Activated T-cell treated with anti-CD3 and anti-CD28 coated beads for 4 hours (primary cell): Measurements from ENCODE around the gene CCDC71.
A peak's percentile ranks its signal among the peaks of the same experiment; 100 is the strongest.

Experiments used
- DNase-seq: peaks from one replicate; pipeline ENCODE4 v3.0.0-alpha.2; 2020

Gene CCDC71

DNA sequence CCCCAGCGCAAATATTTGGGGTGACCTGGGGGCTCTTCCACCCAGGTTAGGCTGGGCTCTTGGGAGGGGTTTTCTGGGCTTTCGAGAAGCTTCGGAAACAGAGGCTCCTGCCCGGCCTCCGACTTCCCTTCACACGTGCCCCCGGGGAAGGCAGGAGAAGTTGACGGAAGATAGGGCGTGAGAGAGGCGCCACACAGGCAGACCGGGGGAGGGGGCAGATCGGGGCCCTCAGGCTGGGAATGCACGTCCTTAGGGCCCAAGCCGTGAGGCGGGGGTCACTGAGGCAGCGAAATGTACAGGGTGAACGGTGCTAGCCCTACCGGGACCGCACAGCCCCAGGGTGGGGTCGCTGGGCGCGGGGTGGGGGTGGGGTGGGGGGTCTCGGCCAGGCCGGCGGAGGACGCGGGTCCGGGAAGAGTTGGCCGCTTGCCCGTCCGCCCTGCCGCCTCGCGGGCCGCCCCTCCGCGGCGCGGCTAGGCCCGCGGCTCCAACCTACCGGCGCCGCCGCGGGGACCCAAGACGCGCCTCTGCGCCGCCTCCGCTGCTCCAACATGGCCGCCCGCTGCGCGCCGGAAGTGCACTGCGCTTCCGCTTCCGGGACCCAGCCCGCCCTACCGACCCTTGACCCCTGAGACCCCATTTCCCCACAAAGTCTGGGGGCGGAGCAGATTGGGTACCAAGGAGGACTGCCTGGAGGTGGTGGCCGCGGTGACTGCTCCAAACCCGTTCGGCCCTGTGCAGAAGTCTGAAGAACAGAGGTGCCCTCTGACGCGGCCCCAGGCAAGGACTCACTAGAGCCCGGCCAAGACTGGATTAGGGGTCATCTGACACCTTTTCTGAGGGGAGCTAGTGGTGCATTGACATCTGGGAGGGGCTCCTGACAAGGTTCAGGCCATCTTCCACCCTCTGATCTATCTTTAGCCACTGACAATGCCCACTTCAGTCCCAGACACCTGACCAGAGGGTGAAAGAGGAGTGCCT is at the start of gene CCDC71:
Gene CCDC71, minus strand, starts transcription at position 561 of the 981 bp plus-strand sequence. CDS start 2,123 bp downstream, outside the sequence.
- DNase-seq = peak; percentile 67

DNA sequence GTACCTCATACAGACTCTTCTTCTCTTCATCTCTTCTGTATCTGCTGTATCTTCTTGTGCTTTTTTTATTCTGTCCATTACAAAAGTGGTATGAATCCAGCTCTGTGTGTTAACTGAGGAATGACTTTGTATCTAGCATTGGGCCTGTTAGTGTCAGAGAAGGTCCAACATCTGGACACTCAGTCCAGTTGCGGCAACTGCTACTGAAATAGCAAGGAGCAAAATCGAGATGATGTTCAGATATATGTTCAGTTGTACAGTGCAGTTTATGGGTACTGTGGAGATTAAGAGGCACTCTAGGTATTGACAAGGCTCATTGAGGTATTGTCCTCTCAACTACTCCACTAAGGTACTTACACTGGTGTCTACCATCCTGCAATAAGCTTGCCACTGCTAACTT is 47.9 kb upstream of the CCDC71 start:
- no peak for DNase-seq

DNA sequence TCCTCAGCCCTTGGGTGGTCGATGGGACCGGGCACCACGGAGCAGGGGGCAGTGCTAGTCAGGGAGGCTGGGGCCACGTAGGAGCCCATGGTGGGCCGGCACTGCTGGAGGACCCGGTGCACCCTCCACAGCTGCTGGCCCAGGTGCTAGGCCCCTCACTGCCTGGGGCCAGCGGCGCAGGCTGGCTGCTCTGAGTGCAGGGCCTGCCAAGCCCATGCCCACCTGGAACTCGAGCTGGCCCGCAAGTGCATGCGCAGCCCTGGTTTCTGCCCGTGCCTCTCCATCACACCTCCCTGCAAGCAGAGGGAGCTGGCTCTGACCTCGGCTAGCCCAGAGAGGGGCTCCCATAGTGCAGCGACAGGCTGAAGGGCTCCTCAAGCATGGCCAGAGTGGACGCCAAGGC is 47.4 kb upstream of the CCDC71 start:
- DNase-seq = no peak

DNA sequence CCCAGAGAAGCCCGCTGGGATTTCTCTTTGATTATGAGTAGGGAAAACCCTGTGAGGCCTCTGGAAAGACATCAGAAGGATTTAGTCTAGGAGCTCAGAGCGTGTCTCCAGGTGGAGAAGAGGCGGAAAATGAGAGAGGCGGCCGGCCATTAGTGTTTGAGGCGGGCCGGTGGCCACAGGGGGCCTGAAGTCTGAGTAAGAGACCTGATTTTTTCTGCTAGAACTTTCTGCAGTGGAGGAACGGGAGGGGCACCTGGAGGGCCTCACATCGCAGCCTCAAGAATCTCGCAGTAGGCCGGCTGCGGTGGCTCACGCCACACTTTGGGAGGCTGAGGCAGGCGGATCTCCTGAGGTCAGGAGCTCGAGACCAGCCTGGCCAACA is 33.8 kb upstream of the CCDC71 start:
- no peak for DNase-seq

DNA sequence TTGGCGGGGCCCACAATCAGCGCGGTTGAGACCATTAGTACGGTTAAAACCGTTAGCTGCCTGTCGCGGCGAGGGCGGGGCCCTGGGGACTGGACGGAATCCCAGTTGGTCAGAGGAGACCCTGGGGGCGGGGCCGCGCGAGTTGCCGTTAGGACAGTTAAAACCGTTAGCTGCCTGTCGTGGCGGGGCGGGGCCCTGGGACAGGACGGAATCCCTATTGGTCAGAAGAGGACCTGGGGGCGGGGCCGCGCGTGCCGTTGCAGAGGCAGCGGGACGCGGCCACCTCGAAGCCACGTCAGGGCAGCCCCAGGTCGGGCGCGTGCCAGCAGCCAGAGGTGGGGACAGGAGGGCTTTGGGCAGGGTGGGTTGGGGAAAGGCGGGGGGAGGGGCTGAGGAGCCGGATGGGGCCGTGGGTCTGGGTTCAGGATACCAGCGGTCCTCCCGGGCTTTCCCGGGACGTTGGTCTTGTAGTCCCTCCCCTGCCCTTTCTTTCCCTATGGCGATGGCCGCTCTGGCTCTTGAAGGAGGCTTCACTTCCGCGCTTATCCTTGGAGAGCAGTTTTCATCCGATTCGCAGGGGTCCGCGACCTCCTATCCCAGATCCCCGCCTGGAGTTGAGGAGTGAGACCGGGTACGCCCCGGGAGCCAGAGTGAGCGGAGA is 33.2 kb upstream of the CCDC71 start:
- no peak for DNase-seq

DNA sequence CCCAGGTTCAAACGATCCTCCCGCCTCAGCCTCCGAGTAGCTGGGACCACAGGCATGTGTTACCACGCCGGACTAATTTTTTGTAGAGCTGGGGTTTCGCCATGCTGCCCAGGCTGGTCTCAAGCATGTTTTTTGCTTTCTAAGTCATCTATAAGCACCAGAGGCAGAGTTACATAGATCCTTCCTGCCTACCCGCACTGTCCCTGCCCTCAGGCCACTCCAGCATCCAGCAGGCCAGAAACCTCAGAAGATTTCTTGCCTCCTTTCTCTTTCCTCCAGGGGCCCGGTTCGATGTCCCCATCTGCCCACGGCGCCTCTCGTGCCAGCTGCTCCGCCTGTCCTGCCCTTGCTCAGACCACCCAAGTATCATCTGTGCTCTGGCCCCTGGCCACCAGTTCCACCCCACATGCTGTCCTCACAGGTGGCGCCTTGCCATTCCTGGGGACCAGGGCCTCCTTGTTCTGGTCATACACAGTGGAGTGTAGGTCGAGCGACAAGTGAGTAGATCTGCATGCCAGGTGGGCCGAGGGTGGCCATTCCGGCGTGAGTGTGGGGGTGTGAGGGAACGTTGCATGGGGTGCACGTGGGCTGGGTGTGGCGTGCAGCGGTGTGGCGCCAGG is 32.6 kb upstream of the CCDC71 start:
- DNase-seq = no peak

DNA sequence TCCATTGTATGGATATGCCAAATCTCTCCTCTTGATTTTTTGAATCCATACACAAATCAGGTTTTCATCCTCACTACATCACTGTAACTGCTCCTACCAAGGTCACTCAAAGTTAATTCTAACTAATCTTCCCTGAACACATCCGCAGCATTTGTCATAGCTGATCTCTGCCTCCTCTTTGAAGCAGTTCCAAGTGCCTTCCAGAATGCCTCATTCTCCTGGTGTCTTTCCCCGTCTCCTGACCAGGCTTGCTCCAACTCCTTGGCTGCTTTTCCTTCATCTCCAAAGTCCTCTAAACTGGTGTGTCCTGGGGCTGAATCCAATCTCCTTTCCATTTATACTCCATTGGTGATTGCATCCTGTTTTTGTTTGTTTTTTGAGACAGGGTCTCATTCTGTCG is 32.0 kb upstream of the CCDC71 start:
- no peak for DNase-seq

DNA sequence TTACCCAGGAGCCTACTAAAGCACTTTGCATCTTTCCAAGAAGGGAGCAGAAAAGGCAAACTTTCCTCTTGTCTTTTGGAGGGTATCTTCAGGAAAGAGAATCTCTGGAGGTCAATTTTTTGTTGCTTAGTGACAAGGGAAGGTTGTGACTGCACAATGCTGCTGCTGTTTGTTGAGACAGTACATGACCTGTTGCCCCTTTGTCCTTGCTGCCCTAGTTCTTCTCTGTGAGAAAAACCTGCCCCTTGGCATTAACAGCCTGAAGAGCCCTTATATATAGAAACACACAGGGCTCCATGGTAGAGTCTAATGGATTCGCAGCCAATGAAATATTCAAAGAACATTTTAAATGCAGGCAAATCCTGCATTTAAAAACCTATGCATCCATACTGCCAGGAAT is 25.6 kb upstream of the CCDC71 start:
- DNase-seq = no peak

DNA sequence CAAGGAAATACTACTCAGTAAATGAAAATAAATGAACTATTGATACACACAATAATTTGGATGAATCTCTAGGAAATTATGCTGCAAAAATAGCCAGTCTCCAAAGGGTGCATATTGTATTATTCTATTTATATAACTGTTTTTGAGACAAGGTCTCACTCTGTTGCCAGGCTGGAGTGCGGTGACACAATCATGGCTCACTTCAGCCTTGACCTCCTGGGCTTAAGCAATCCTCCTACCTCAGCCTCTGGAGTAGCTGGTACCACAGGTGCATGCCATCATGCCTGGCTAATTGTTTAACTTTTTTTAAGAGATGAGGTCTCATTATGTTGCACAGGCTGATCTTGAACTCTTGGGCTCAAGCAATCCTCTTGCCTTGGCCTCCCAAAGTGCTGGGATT is 17.7 kb upstream of the CCDC71 start:
- DNase-seq = no peak

DNA sequence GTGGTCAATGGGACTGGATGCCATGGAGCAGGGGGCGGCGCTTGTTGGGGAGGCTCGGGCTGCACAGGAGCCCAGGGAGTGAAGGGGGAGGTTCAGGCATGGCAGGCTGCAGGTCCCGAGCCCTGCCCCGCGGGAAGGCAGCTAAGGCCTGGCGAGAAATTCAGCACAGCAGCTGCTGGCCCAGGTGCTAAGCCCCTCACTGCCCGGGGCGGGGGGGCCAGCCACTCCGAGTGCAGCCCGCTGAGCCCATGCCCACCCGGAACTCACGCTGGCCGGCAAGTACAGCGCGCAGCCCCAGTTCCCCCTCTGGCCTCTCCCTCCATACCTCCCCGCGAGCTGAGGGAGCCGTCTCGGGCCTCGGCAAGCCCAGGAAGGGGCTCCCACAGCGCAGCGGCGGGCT is 16.6 kb upstream of the CCDC71 start:
- no peak for DNase-seq

DNA sequence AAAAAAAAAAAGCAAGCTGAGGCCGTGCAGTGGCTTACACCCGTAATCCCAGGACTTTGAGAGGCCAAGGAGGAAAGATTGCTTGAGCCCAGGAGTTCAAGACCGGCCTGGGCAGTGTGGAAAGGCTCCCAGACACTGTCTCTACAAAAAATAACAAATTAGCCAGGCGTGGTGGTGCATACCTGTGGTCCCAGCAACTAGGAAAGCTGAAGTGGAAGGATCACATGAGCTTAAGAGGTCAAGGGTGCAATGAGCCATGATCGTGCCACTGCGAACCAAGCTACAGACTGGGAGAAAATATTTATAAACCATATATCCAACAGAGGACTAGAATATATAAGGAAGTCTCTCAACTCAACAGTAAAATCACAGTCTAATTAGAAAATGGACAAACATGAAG is 15.2 kb upstream of the CCDC71 start:
- DNase-seq = no peak

DNA sequence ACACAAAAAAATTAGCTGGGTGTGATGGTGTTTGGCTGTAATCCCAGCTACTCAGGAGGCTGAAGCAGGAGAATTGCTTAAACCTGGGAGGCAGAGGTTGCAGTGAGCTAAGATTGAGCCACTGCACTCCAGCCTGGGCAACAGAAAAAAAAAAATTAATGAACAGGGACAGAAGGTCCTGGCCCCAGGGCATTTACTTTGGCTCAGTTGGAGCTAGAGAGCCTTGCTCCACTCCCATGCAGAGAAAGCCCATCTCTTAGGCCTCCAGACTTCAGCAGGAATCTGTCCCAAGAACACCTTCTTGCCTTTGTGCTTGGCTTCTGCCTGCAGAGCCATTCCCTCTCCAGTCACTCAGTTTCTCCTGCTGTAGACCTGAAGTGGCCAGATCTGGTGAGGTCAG is 14.0 kb upstream of the CCDC71 start:
- no peak for DNase-seq

DNA sequence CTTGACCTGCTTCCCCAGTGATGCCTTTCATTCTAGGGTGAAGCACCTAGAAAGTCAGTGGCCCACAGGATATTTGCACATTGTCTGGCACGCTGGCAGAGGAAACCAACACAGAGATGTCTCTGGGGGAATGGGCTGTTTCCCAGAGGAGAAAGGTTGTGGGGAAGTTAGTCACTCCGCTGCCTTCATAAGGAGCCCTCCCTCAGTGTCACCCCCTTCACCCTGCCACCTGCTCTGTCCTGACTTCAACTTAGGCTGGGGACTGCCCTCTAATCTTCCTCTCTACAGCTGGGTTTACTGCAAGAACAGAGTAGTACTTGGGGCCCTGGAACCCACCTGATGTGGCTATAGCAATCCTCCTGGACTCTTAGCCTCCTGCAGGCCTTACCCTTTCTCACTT is 10.9 kb upstream of the CCDC71 start:
- DNase-seq = no peak

DNA sequence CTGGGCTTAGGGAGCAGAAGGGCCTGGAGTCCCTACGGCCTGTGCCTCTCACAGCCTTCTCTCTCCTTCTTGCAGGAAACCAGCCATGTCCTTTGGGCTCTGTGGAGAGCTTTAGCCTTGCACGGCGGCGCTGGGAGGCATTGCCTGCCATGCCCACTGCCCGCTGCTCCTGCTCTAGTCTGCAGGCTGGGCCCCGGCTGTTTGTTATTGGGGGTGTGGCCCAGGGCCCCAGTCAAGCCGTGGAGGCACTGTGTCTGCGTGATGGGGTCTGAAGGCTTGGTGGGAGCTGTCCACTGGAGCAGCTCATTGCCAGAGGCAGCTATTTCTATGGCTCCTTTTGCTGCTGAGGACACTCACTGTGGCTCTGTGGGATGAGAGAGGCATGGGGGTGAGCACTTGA is 9.4 kb upstream of the CCDC71 start:
- DNase-seq = no peak

DNA sequence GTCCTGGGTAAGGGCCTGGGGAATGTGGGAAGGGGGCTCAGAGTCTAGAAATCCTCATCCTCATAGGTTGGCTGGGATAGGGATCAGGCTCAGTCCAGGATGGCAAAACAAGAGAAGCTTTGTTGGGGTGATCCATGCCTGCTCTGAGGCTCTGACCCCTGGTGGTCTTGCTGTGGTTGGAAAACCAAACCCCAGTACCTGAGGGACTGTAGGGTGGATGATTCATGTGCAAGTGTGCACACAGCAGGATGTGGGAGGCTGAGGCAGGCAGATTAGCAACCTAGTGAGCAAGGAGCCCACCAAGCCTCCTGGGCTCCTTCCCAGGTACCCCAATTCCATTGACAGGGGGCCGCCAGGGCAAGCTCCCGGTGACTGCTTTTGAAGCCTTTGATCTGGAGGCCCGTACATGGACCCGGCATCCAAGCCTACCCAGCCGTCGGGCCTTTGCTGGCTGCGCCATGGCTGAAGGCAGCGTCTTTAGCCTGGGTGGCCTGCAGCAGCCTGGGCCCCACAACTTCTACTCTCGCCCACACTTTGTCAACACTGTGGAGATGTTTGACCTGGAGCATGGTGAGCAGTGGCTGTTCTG is 8.4 kb upstream of the CCDC71 start:
- DNase-seq = no peak

DNA sequence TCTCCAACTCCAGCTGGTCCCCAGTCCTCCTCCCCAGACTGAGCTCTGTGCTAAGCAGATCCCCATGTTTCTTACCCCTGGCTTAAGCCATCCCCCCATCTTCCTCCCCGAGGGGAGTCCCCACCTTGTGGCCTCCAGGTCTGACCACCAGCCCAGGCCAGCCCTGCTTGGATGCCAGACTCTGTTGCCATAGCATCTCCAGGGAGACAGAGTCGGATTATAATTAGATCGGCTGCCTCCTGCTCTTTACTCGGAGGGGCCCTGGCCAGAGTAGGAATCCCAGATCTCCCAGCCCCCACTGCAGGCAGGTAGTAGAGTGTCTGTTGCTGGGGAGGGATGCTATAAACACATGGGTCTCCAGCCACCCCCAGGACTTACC is 7.7 kb upstream of the CCDC71 start:
- DNase-seq = no peak

DNA sequence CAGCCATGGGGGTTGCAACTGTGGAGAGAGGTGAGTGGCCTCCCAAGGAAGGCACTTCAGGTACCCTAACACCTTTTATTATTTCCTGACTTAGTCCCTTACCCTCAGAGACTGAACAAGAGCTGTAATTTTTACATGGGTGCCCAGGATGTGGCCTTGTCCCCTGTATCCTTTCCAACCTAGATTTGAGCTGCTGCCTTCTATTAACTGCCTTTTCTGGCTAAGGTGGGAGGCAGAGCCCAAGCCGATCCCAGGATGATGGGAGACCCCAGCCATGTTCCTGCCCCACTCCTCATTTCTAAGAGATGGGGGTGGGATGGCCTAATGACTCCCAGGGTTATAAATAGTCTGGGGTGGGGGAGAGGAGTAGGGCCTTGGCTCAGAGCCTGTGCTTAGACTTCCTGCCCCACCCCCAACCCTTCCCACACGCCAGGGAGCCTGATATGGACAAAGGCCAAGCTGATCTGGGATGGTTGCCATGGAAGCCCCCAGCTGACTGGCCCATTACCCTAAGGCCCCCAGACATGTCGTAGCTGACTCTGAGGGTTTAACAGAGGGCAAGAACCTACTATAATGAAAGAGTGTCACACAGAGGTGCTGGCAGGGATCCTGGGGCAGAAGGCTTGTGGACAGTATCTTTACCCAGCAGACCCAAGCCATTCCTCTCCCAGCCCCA is 7.1 kb upstream of the CCDC71 start:
- DNase-seq = no peak

DNA sequence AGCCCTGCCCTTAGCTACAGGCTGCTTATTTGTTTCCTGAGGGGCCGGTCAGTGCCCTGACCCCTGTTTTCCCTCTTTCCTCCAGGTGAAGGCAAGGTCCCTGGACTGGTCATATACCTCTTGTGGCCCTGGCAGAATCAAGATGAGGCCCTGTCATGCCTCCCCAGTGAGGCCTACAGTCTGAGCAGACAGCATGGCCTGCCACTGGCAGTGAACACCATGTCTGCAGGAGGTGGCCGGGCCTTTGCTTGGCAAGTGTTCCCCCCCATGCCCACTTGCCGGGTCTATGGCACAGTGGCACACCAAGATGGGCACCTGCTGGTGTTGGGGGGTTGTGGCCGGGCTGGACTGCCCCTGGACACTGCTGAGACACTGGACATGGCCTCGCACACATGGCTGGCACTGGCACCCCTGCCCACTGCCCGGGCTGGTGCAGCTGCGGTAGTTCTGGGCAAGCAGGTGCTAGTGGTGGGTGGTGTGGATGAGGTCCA is 6.5 kb upstream of the CCDC71 start:
- DNase-seq = no peak

DNA sequence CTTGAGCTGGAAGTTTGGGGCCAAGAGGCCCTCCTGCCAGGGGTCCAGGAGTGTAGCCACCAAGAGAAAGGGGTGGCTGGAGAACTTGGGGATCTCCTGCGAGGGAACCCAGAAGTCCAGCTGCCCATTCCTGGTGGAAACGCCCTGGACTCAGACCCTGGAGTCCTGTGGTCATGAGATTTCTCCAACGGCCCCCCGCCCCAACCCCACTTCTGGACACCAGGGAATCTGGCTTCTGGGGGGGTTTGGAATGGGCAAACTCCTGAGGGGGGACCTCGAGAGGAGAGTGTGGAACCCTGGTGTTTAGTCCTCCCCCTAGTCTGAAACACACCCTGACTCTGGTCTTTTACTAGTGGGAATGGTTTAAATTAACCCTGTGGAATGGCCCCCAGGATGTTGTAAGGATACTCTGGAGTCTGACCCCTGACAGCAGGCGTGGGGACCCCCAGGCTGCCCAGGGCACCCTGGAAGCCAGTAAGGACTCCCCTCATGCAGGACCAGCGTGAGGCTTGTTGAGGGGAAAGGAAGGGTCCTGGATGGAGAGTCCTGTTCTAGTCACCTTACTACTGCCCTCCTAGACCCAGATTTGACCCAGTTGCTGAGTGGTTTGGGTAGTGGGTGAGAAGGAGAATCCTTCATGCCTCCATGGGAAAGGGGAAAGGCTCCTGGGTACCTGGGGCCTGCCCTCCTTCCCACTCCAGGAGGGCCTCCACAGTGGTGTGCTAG is 5.8 kb upstream of the CCDC71 start:
- DNase-seq = no peak

DNA sequence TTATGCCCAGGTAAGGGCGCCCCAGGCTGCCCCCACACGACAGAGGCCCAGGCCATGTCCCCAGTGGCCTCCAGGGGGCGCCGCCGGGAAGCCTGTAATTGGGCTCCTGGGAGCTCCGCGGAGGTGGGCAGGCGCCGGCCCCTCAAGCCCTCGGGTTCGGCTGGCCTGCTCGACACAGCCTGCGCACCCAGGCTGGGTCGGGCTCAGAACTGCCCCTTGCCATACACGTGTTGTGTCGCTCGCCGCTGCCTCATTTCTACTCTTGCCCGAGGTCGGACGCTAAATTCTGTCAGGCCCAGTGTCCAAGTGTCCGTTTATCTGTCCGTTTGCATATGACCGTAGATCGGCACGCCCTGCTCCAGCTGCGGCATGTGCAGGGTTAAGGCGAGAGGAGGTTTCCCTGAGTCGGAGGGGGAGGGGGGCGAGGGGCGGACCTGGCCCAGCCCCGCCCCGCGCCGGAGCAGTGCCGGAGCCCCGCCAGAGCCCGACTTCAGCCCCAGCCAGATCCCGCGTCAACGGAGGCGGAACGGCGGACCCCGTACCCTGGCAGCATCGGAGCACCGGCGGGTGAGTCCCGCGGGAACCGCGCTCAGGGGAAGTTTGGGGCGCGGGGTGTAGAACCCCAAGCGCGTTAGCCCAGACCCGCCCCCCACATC is 5.1 kb upstream of the CCDC71 start, which contains the start of gene KLHDC8B:
Gene KLHDC8B, plus strand, starts transcription at position 480 of the 656 bp plus-strand sequence. CDS start 1,172 bp downstream, outside the sequence.
- DNase-seq = peak; percentile 78

DNA sequence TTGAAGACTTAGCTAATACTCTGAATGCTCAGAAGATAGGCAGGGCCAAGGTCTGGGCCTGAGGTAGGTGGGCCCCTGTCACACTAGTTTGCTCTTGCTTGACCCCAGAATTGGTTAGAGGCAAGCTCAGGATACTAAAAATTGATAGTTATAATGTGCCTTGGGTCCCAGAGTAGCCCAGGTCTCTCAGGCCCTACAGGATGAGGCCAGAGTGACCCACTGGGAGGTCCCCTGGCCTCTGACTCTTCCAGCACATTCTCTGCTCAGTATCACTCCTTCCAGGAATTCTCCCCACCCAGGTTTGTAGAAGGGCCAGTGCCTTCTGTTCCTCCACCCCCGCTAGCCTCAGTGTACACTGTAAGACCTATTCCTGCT is 4.6 kb upstream of the CCDC71 start:
- no peak for DNase-seq
